Neuronal stem cell (in vitro differentiated cells): ENCODE results near the gene IL6R.

Experiments used
- DNase-seq: peaks from one replicate; pipeline ENCODE4 v3.0.0-alpha.2; 2013; ENCODE audit warnings: low spot score
- H2AFZ ChIP-seq: one replicate; pipeline ENCODE4 v1.6.1; 2013; ENCODE audit warnings: mild to moderate bottlenecking, low read length, inconsistent platforms
- H2AK5ac ChIP-seq: 2 replicates; pipeline ENCODE4 v1.6.1; 2013; ENCODE audit warnings: low read depth, mild to moderate bottlenecking, inconsistent platforms, low read length, moderate library complexity, mixed read lengths
- H2BK120ac ChIP-seq: 2 replicates; pipeline ENCODE4 v1.6.1; 2013; ENCODE audit warnings: low read depth, mild to moderate bottlenecking, inconsistent platforms, low read length, moderate library complexity, mixed read lengths
- H2BK12ac ChIP-seq: one replicate; pipeline ENCODE4 v1.6.1; 2013; ENCODE audit warnings: low read length, inconsistent platforms
- H2BK15ac ChIP-seq: 2 replicates; pipeline ENCODE4 v1.6.1; 2013; ENCODE audit warnings: mild to moderate bottlenecking, low read length, inconsistent platforms, mixed read lengths
- H2BK5ac ChIP-seq: one replicate; pipeline ENCODE4 v1.6.1; 2013; ENCODE audit warnings: inconsistent platforms, mild to moderate bottlenecking, low read length, moderate library complexity
- H3K14ac ChIP-seq: one replicate; pipeline ENCODE4 v1.6.1; 2013; ENCODE audit warnings: low read length, inconsistent platforms
- H3K18ac ChIP-seq: 2 replicates; pipeline ENCODE4 v1.6.1; 2013; ENCODE audit warnings: low read length, inconsistent platforms
- H3K23ac ChIP-seq: 2 replicates; pipeline ENCODE4 v1.6.1; 2013; ENCODE audit warnings: low read depth, mild to moderate bottlenecking, mixed read lengths, low read length, inconsistent platforms; ENCODE audit not compliant: poor library complexity
- H3K27ac ChIP-seq: replicated peaks from 3 replicates; pipeline ENCODE4 v1.5.1; 2013; ENCODE audit warnings: low read length, inconsistent platforms
- H3K27me3 ChIP-seq, 3 experiments: 2 replicates each; pipeline ENCODE4 v1.6.1; 2013; ENCODE audit warnings: low read length in 3 of 3, mild to moderate bottlenecking in 2 of 3, inconsistent platforms in 1 of 3, low read depth in 1 of 3, mixed read lengths in 1 of 3, moderate library complexity in 1 of 3; ENCODE audit not compliant: control insufficient read depth in 3 of 3, insufficient read depth in 3 of 3
- H3K36me3 ChIP-seq, 2 donors: replicated peaks in 1 of 2; 2 replicates each; pipeline ENCODE4 v1.6.1; 2013; ENCODE audit warnings: low read length in 2 of 2; ENCODE audit not compliant: control insufficient read depth in 2 of 2, insufficient read depth in 2 of 2
- H3K4ac ChIP-seq: 2 replicates; pipeline ENCODE4 v1.6.1; 2013; ENCODE audit warnings: inconsistent platforms, mild to moderate bottlenecking, low read length, moderate library complexity
- H3K4me1 ChIP-seq, 2 donors: 1 replicate in 1 of 2; 2 replicates in 1 of 2; pipeline ENCODE4 v1.6.1; 2013; ENCODE audit warnings: low read length in 2 of 2, low read depth in 1 of 2; ENCODE audit not compliant: control insufficient read depth in 2 of 2, insufficient read depth in 1 of 2
- H3K4me2 ChIP-seq: one replicate; pipeline ENCODE4 v1.6.1; 2013; ENCODE audit warnings: mild to moderate bottlenecking, low read length, inconsistent platforms; ENCODE audit not compliant: insufficient read depth, poor library complexity, severe bottlenecking
- H3K4me3 ChIP-seq, 2 donors: 2 replicates each; pipeline ENCODE4 v1.5.1; 2013; ENCODE audit warnings: low read length in 2 of 2, mild to moderate bottlenecking in 2 of 2, inconsistent platforms in 1 of 2, moderate library complexity in 1 of 2
- H3K79me1 ChIP-seq: one replicate; pipeline ENCODE4 v1.6.1; 2013; ENCODE audit warnings: low read depth, mild to moderate bottlenecking, inconsistent platforms, low read length, moderate library complexity
- H3K9ac ChIP-seq: one replicate; pipeline ENCODE4 v1.6.1; 2013; ENCODE audit warnings: mild to moderate bottlenecking, low read depth, low read length, inconsistent platforms; ENCODE audit not compliant: poor library complexity
- H3K9me3 ChIP-seq, 2 donors: replicated peaks in 1 of 2; 2 replicates each; pipeline versions ENCODE3 to v1.6.1; 2013; ENCODE audit warnings: low read length in 2 of 2, mild to moderate bottlenecking in 2 of 2, inconsistent platforms in 1 of 2, low read depth in 1 of 2, mixed read lengths in 1 of 2, moderate library complexity in 1 of 2; ENCODE audit not compliant: control insufficient read depth in 2 of 2, insufficient read depth in 1 of 2
- H4K8ac ChIP-seq: one replicate; pipeline ENCODE4 v1.6.1; 2013; ENCODE audit warnings: low read depth, mild to moderate bottlenecking, inconsistent platforms, low read length, moderate library complexity
- H4K91ac ChIP-seq: one replicate; pipeline ENCODE4 v1.6.1; 2013; ENCODE audit warnings: low read length, low read depth, mild to moderate bottlenecking, inconsistent platforms; ENCODE audit not compliant: poor library complexity
- WGBS, 2 donors: extraction: QIAGEN DNeasy Blood & Tissue Kit; methylation state at CpG; one replicate each; pipeline ENCODE4 v1.1.7; 2013; ENCODE audit warnings: missing lambda C conversion rate in 2 of 2, mixed read lengths in 1 of 2; ENCODE audit not compliant: insufficient read length in 2 of 2, insufficient replicate concordance in 1 of 2; ENCODE audit errors: extremely low coverage in 2 of 2; 5-methylcytosine and 5-hydroxymethylcytosine counted together

IL6R gene

GRCh38 chr1:154417338-154417608 lies 12.1 kb downstream of the IL6R start:
- Histone ChIP-seq H2AK5ac (no peak overlapping the region), H3K27ac (no peak overlapping the region), H3K4me1 (peaks cover 0 to 1% of the 10 kb centered on the region in 2 donors), H3K9me3 (no peaks in the 10 kb centered on the region), H2AFZ (no peak overlapping the region), H3K79me1 (no peaks in the 10 kb centered on the region), H3K9ac (no peak overlapping the region), H4K8ac (no peak overlapping the region), H3K27me3 (no peaks in the 10 kb centered on the region), H2BK12ac (no peak overlapping the region), H2BK120ac (no peak overlapping the region), H3K36me3 (no peaks in the 10 kb centered on the region), H2BK15ac (no peak overlapping the region), H3K4me3 (no peak overlapping the region), H2BK5ac (no peak overlapping the region), H3K18ac (peak overlapping the region; percentile 71), H3K14ac (no peak overlapping the region), H3K4me2 (no peak overlapping the region), H3K4ac (no peak overlapping the region), H3K23ac (no peak overlapping the region), H4K91ac (no peak overlapping the region)
- WGBS, 2 donors = no CpG with 5 or more reads among the region's 3 CpGs
- DNase-seq = no peak

- no peak overlapping the region for H2BK5ac ChIP-seq
- no peak overlapping the region for H3K27ac ChIP-seq
- no peaks in the 10 kb centered on the region for H3K27me3 ChIP-seq
- H3K4me3 ChIP-seq = no peak overlapping the region
- H2BK15ac ChIP-seq = no peak overlapping the region
- H3K4me2 ChIP-seq = no peak overlapping the region
- H3K18ac ChIP-seq = peak overlapping the region; percentile 44
- H3K9ac ChIP-seq = no peak overlapping the region
- no peaks in the 10 kb centered on the region for H3K79me1 ChIP-seq
- DNase-seq = no peak
- no CpG with 5 or more reads among the region's 17 CpGs for WGBS, 2 donors
- peak overlapping the region; percentile 66 for H2AK5ac ChIP-seq
- no peak overlapping the region for H2BK120ac ChIP-seq
- H3K36me3 ChIP-seq = no peaks in the 10 kb centered on the region
- peaks cover 7 to 8% of the 10 kb centered on the region in 2 donors for H3K4me1 ChIP-seq
- H4K8ac ChIP-seq = no peak overlapping the region
- H3K9me3 ChIP-seq = no peaks in the 10 kb centered on the region
- H3K14ac ChIP-seq = no peak overlapping the region
- no peak overlapping the region for H2BK12ac ChIP-seq
- H2AFZ ChIP-seq = no peak overlapping the region
- no peak overlapping the region for H4K91ac ChIP-seq
- no peak overlapping the region for H3K23ac ChIP-seq
- no peak overlapping the region for H3K4ac ChIP-seq
These were observed 13.1 kb downstream of the IL6R start for GRCh38 chr1:154418062-154418921.

- Histone ChIP-seq H4K91ac (no peak overlapping the region), H3K36me3 (no peaks in the 10 kb centered on the region), H2AFZ (peak overlapping the region; percentile 40), H3K4me1 (peaks cover 9 to 16% of the 10 kb centered on the region in 2 donors), H3K4ac (no peak overlapping the region), H2BK120ac (no peak overlapping the region), H2BK12ac (no peak overlapping the region), H3K4me2 (no peak overlapping the region), H3K9me3 (no peaks in the 10 kb centered on the region), H3K23ac (no peak overlapping the region), H4K8ac (no peak overlapping the region), H3K14ac (no peak overlapping the region), H2AK5ac (peak overlapping the region; percentile 15), H2BK5ac (no peak overlapping the region), H3K18ac (peak overlapping the region; percentile 13), H3K27me3 (no peaks in the 10 kb centered on the region), H3K9ac (no peak overlapping the region), H2BK15ac (peak overlapping the region; percentile 38), H3K27ac (no peak overlapping the region), H3K79me1 (no peaks in the 10 kb centered on the region), H3K4me3 (no peak overlapping the region)
- no CpG with 5 or more reads among the region's 5 CpGs for WGBS, 2 donors
- DNase-seq = no peak
These were observed 13.9 kb downstream of the IL6R start for GRCh38 chr1:154418923-154419619.
